GM19099 (cell line): ENCODE results near the gene GORASP2.

Experiments
- POLR2A ChIP-seq: IDR thresholded peaks from 3 replicates; pipeline ENCODE4 v1.6.1; 2011; ENCODE audit warnings: low read depth; ENCODE audit not compliant: insufficient read length; ENCODE audit errors: extremely low read depth

Gene GORASP2

DNA sequence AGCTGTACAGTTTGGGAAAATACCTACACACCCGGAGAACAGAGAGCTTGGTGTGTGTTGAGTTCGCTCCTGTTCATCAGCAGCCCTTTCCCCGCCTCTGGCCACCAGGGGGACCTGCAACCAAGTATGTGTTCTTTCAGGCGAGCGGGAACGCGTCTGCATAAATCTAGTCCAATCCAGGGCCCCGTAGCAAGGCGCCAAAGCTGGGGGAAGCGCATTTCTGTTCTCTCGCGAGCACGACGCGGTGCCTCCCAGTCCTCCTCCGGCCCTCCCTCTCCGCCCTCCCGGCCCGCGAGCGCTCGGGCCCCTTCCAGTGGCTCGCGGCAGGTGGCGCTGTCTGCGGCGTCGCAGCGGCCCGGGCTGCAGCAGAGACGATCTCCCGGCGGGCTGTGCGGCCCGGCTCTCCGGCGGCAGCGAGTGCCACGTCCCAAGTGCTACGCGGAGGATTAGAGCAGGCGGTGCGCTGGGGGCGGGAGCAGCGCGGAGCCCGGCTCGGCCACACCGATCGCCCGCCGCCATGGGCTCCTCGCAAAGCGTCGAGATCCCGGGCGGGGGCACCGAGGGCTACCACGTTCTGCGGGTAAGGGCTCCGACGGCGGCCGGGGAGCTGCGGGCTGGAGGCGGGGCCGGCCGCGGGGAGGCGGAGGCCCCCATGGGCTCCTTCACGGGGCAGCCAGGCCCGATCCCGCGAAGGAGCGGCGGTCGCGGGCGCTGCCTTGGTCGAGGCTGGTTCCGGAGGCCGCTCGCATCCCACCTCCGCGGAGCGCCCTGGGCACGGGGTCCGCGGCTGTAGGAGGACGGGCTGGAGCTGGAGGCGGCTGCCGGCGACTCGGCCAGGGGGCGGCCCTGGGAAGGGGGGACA is at the start of gene GORASP2:
TSS of gene GORASP2 (plus strand) at position 430 of the 862 bp plus-strand sequence. CDS start at position 518, 88 bp downstream.
- peak; percentile 94 for TF ChIP-seq POLR2A

GRCh38 chr2:170881840-170882239 is 47.2 kb upstream of the GORASP2 start:
- no peak for TF ChIP-seq POLR2A

DNA sequence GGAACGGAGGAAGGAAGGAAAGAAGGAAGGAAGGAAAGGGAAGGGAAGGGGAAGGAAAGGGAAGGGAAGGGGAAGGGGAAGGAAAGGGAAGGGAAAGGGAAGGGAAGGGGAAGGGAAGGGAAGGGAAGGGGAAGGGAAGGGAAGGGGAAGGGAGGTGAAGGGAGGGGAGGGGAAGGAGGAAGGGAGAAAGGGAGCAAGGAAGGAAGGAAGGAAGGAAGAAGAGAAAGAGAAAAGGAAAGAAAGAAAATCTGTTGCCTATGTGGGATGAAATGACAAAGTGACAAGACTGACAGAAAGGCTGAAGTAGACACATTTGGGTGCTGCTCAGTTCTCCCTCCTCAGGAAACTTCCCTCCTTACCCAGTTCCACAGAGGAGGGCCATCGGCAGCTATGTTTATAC is 46.3 kb upstream of the GORASP2 start:
- no peak for TF ChIP-seq POLR2A

DNA sequence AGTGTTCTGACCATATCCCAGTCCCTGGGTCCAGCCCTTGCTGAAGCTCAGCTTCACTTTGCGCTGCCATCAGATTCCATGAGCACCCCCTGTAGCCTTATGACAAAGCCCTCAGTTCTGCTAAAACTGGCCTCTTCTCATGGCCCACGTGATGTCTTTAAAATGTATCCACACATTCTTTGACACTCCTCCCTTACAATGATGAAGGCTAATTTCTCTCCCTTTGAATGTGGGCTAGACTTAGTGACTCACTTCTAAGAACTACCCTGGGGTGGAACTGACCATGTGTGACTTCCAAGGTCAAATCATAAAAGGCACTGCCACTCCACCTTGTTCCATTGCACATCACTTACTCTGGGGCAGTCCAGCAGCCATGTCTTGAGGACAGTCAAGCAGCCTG is 45.4 kb upstream of the GORASP2 start:
- TF ChIP-seq POLR2A = no peak

DNA sequence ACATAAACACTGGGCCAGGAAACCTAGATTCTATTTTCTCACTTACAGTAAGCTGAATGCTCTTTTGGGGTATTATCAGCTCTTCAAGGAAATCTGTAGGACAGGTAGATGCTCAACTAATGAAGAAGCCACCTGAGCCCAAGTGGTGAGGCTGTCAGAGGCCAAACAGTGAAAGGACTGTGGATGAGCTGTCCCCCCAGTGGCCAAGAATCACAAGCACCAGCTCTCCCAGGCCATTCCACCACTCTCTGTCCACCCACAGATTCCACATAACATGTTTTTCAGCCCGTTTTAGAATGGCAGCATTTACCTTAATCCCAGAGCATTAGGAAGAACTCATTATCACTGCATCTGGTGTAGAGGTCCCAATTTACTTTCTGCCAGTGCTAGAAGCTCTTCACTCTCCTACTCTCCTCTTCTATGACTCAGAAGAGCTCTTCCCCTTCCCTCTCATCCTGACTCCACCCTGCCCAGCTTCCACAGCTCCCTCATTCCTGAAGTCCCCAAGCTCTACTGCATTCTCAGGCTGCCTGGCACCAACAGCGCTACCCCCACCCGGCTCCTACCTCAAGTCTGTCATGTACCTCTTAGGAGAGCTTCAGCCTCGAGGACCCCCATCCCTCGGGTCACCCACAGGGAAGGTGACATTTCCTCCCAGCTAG is 43.8 kb upstream of the GORASP2 start:
- TF ChIP-seq POLR2A = no peak

GRCh38 chr2:170886386-170886785 is 42.7 kb upstream of the GORASP2 start:
- no peak for TF ChIP-seq POLR2A

GRCh38 chr2:170887496-170887895 is 41.6 kb upstream of the GORASP2 start:
- TF ChIP-seq POLR2A = no peak

GRCh38 chr2:170887896-170888295 is 41.2 kb upstream of the GORASP2 start:
- no peak for TF ChIP-seq POLR2A

DNA sequence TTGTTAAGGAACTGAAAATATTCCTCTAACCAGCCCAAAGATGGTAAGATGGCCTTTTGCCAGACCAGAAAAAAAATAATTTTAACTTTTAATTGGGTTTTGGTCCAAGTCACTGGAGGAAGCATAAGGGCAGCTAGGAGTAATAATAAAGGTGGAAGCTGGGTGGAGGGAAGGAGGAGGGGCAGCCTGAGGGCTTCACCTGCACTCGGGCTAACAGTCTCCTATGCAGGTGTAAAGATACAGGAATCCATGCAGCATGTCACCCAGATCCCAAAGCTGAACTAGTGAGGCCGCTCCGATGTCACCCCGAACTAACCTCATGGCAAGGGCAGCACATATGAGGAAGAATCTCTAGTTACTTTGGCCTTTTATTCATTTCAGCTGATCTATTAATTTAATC is 37.2 kb upstream of the GORASP2 start:
- no peak for TF ChIP-seq POLR2A

- TF ChIP-seq POLR2A = no peak
Observed at GRCh38 chr2:170892391-170892951, 36.6 kb upstream of the GORASP2 start.

DNA sequence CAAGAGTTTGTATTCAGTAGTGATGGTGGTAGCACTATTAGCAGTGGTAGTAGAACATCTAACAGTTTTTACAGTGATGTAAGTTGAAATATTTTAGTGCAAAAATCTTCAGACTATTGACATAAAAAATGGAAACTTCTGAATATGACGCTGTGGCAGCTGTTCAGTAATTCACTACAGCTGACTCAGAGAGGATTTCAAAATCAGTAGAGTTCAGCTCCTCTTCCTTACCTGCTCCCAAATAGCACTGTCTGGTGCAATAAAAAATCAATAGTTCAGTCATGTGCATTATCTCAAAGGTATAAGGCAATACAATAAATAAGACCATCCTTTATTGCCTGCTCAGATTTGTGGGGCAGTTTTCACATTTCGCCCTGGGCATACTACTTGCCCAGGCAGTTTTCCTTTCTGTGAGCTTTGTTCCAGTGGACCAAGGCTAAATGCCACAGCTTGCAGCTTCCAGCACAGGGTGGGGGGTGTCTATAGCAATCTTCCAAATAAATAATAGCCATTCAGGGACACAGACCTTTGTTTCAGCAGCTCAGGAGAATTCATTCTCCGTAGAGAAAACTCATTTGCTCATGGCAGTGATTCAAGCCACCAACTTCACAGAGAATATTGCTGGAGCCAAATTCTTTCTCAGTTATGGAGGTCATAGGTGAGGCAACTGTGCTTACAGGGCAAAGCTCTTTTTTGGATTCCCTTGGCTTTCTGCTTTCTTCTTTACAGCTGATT is 33.9 kb upstream of the GORASP2 start:
- no peak for TF ChIP-seq POLR2A

- no peak for TF ChIP-seq POLR2A
Observed at GRCh38 chr2:170896622-170897021, 32.4 kb upstream of the GORASP2 start.

GRCh38 chr2:170897108-170897507 is 31.9 kb upstream of the GORASP2 start:
- TF ChIP-seq POLR2A = no peak

GRCh38 chr2:170905864-170906263 is 23.2 kb upstream of the GORASP2 start:
- TF ChIP-seq POLR2A = no peak

DNA sequence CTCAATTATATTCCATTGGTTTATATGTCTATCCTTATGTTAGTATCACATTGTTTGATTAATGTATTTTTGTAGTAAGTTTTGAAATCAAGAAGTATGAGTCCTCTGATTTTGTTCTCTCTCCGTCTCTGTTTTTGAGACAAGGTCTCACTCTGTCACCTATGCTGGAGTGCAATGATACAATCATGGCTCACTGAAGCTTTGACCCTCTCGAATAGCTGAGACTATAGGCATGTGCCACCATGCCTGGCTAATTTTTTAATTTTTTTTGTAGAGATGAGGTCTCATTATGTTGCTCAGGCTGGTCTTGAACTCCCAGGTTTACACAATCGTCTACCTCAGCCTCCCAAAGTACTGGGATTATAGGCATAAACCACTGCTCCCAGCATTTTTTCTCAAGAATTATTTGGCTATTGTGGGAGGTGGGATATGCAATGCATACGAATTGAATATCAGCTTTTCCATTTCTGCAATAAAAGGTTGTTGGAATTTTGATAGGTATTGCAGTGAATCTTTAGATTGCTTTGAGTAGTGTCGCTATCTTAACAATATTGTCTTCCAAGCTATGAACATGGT is 17.7 kb upstream of the GORASP2 start:
- no peak for TF ChIP-seq POLR2A
